Measurements from ENCODE around the gene FBH1.
"Not testable (repeated sequence)": the region's sequence is repeated elsewhere in the genome, so short reads cannot be mapped to it uniquely, and the experiment has no call there.

The FBH1 gene

DNA sequence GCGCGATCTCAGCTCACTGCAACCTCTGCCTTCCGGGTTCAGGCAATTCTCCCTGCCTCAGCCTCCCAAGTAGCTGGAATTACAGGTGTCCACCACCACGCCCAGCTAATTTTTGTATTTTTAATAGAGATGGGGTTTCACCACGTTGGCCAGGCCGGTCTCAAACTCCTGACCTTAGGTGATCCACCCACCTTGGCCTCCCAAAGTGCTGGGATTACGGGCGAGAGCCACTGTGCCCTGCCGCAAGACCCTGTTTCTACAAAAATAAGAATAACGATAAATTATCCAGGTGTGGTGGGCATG is 70.9 kb downstream of the FBH1 start:
- not testable (repeated sequence) for H3K4me3 ChIP-seq (ENCODE audit: low read length); H3K4me1 ChIP-seq (ENCODE audit: control insufficient read depth, insufficient read depth, low read length); H3K9me3 ChIP-seq (ENCODE audit: control insufficient read depth, low read length); H3K9ac ChIP-seq (ENCODE audit: low read length); H3K36me3 ChIP-seq (ENCODE audit: control insufficient read depth, insufficient read depth, low read length, severe bottlenecking); DNase-seq (ENCODE audit: low read depth); H3K27me3 ChIP-seq (replicated peaks; ENCODE audit: control insufficient read depth, insufficient read depth, low read length)

DNA sequence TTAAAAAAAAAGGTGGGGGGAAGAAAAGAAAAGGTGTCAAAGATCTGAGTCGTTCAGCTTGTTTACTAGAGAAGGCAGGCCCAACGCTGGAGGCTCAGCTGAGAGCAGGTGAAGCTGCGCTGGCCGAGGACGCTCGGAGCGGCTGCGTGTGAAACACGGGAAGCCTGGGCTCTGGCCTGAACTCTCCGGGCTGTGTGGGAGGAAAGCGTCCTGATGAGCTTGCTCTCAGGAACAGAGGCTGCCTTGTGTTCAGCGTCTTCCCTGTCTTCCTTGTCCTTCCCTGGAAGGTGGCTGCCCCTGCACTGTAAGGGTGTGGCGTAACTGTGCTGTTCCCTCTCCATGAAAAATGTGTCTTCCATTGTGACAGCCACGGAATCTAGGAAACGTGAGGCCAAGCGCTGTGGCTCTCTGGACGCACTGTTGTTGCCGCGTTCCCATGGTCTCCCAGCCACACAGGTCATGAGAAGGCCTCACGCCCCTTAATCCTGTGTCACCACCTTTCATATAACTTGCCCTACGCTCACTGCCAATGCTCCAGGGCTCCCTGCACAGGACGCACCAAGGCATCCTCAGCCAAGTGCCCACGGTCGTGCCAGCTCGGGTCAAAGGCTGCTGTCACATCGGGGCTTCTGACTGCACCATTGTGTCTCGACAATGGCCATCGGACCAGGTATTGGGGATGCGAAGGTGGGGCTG is 71.5 kb downstream of the FBH1 start:
- H3K9ac ChIP-seq (ENCODE audit: low read length), result no peak overlapping the region
- no peaks in the 10 kb centered on the region for H3K9me3 ChIP-seq (ENCODE audit: control insufficient read depth, low read length)
- no peaks in the 10 kb centered on the region for H3K36me3 ChIP-seq (ENCODE audit: control insufficient read depth, insufficient read depth, low read length, severe bottlenecking)
- no peak overlapping the region for H3K4me3 ChIP-seq (ENCODE audit: low read length)
- H3K27me3 ChIP-seq (replicated peaks; ENCODE audit: control insufficient read depth, insufficient read depth, low read length), result no peaks in the 10 kb centered on the region
- H3K4me1 ChIP-seq (ENCODE audit: control insufficient read depth, insufficient read depth, low read length), result no peaks in the 10 kb centered on the region
- DNase-seq (ENCODE audit: low read depth), result no peak

DNA sequence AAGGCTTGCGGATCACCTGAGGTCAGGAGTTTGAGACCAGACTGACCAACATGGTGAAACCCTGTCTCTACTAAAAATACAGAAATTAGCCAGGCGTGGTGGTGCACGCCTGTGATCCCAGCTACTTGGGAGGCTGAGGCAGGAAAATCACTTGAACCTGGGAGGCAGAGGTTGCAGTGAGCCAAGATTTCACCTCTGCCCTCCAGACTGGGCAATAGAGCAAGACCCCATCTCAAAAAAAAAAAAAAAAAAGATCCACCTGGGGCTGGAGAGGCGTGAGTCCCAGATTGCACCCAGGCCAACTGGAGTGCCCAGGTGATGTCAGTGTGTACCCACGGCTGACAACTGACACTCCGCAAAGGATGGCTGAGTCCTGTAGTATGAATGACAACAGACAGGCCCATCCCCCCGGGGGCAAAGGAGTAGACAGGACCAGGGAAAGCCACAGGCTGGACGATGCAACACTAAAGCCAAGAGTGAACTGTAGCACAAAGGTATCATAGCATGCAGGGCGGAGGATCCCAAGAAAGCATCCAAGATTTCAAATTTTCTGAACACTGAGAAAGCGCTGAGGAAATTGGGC is 72.4 kb downstream of the FBH1 start:
- H3K4me1 ChIP-seq (ENCODE audit: control insufficient read depth, insufficient read depth, low read length); H3K9ac ChIP-seq (ENCODE audit: low read length); H3K36me3 ChIP-seq (ENCODE audit: control insufficient read depth, insufficient read depth, low read length, severe bottlenecking); DNase-seq (ENCODE audit: low read depth); H3K9me3 ChIP-seq (ENCODE audit: control insufficient read depth, low read length); H3K27me3 ChIP-seq (replicated peaks; ENCODE audit: control insufficient read depth, insufficient read depth, low read length); H3K4me3 ChIP-seq (ENCODE audit: low read length): not testable (repeated sequence)

DNA sequence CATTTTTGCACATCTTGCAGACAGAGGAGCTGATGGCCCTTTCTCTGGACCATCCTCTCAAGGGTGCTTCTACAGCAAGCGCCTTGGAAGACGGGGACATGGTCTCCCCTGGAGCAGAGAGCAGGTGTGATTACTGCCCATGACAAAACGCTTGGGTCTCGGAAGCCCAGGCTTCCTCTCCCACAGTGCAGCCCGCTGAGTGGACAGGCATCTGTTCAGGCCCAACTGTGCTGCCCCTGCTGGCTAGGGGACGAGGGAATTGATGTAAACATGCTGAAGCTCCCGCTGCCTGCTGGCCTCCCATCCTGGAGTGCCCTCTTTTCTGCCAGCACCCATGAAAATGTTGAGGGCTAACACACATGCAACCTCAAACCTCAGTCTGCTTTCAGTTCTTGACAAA is 73.0 kb downstream of the FBH1 start:
- no peak for DNase-seq (ENCODE audit: low read depth)
- Histone ChIP-seq H3K4me3 (ENCODE audit: low read length) (no peak overlapping the region), H3K27me3 (replicated peaks; ENCODE audit: control insufficient read depth, insufficient read depth, low read length) (no peaks in the 10 kb centered on the region)

DNA sequence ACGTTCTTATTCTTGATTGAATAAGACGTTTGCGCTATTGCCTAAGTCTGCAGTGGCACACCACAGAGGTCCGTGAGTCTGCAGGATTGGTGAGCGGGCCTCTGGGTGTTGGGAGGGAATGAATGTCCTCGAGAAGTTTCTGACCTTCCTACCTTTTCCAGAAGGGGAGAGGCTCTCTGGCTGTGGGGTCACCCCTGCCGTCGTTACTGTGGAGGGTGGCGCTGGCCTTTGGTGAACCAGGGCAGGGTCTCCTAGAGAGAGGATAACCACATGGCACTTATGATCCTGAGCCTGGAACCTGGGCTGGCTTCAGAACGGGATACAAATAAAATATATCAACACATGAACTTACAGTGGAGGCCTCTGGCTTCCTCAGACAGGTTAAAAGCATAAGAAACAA is 73.5 kb downstream of the FBH1 start:
- H3K27me3 ChIP-seq (replicated peaks; ENCODE audit: control insufficient read depth, insufficient read depth, low read length), result no peaks in the 10 kb centered on the region
- H3K4me3 ChIP-seq (ENCODE audit: low read length), result no peak overlapping the region
- H3K36me3 ChIP-seq (ENCODE audit: control insufficient read depth, insufficient read depth, low read length, severe bottlenecking), result no peaks in the 10 kb centered on the region
- DNase-seq (ENCODE audit: low read depth), result no peak
- no peaks in the 10 kb centered on the region for H3K9me3 ChIP-seq (ENCODE audit: control insufficient read depth, low read length)
- no peaks in the 10 kb centered on the region for H3K4me1 ChIP-seq (ENCODE audit: control insufficient read depth, insufficient read depth, low read length)
- H3K9ac ChIP-seq (ENCODE audit: low read length), result no peak overlapping the region

More for the DNA sequence above, 73.0 kb downstream of the FBH1 start:
- H3K9me3 ChIP-seq (ENCODE audit: control insufficient read depth, low read length), result no peaks in the 10 kb centered on the region
- no peak overlapping the region for H3K9ac ChIP-seq (ENCODE audit: low read length)
- H3K36me3 ChIP-seq (ENCODE audit: control insufficient read depth, insufficient read depth, low read length, severe bottlenecking), result no peaks in the 10 kb centered on the region
- H3K4me1 ChIP-seq (ENCODE audit: control insufficient read depth, insufficient read depth, low read length), result no peaks in the 10 kb centered on the region

DNA sequence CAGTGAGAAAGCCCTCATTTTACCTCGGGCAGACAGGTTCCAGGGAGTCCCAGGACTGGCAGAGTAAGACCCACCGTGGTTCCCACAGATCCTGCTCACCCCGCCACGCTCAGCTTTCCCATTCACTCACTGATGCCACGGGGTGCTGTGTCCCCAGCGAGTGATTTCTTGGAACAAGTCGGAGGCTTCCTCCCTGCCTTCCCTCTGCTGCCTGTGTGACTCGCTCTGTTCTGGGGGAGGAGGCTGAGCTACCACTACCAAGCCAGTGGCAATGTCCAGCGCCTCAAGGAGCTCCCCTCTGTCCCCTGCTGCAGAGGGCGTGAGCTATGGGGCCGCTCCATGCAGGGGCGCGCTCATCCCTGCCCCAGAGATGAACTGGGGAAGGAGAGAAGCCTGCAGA is 74.7 kb downstream of the FBH1 start:
- Histone ChIP-seq H3K9ac (ENCODE audit: low read length) (no peak overlapping the region), H3K9me3 (ENCODE audit: control insufficient read depth, low read length) (no peaks in the 10 kb centered on the region), H3K27me3 (replicated peaks; ENCODE audit: control insufficient read depth, insufficient read depth, low read length) (no peaks in the 10 kb centered on the region), H3K4me1 (ENCODE audit: control insufficient read depth, insufficient read depth, low read length) (no peaks in the 10 kb centered on the region), H3K4me3 (ENCODE audit: low read length) (no peak overlapping the region), H3K36me3 (ENCODE audit: control insufficient read depth, insufficient read depth, low read length, severe bottlenecking) (no peaks in the 10 kb centered on the region)
- DNase-seq (ENCODE audit: low read depth), result no peak

DNA sequence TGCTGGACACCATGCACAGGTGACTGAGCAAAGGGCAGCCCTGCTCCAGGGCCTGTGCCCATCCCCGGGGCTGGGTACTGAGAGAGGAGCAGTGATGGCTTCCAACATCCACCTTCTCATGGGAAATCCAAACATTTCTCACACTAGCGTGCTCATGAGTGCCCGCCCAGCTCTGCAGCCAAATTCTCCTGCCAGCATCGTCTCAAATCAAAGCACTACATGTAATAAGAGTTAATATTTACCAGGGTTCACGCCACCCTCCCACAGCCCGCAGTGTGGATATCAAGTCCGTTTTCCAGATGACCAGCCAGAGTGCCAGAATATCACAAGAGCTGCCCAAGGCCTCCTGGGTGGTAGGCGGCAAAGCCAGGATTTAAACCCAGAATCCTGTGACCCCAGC is 75.2 kb downstream of the FBH1 start:
- Histone ChIP-seq H3K4me1 (ENCODE audit: control insufficient read depth, insufficient read depth, low read length) (no peaks in the 10 kb centered on the region), H3K36me3 (ENCODE audit: control insufficient read depth, insufficient read depth, low read length, severe bottlenecking) (no peaks in the 10 kb centered on the region), H3K27me3 (replicated peaks; ENCODE audit: control insufficient read depth, insufficient read depth, low read length) (no peaks in the 10 kb centered on the region), H3K9me3 (ENCODE audit: control insufficient read depth, low read length) (no peaks in the 10 kb centered on the region), H3K4me3 (ENCODE audit: low read length) (no peak overlapping the region), H3K9ac (ENCODE audit: low read length) (no peak overlapping the region)
- DNase-seq (ENCODE audit: low read depth), result no peak

DNA sequence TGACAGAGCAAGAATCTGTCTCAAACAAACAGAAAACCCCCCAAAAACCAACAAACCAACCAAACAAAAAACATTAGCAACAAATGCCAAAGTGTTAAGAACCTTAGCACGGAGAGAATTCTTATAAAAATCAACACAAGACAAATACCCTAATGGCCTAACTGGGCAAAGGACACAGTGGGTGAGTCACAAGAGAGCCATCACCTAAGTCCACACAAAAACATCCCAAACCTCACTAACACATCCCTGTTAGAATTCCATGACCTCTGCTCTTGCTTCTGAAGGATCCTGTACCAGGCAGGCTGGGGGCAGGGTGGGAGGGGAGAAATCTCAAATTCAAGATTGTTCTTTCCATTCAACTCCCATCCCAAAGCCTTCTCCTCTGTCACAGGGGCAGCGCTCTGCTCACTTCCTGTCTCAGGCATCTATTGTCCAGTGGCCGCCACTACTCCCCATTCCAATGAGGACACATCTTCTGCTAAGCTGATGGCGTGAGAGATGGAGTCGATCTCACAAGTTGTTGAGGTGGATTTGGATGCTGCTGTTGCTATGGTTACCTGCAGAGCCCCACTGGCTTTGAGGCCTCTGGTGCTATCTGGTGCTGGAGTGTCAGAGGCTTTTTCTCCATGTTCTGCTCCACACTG is 78.1 kb downstream of the FBH1 start:
- DNase-seq (ENCODE audit: low read depth), result no peak
- Histone ChIP-seq H3K4me1 (ENCODE audit: control insufficient read depth, insufficient read depth, low read length) (peaks cover 14% of the 10 kb centered on the region), H3K27me3 (replicated peaks; ENCODE audit: control insufficient read depth, insufficient read depth, low read length) (no peaks in the 10 kb centered on the region), H3K9me3 (ENCODE audit: control insufficient read depth, low read length) (no peaks in the 10 kb centered on the region), H3K9ac (ENCODE audit: low read length) (no peak overlapping the region), H3K36me3 (ENCODE audit: control insufficient read depth, insufficient read depth, low read length, severe bottlenecking) (no peaks in the 10 kb centered on the region), H3K4me3 (ENCODE audit: low read length) (no peak overlapping the region)

DNA sequence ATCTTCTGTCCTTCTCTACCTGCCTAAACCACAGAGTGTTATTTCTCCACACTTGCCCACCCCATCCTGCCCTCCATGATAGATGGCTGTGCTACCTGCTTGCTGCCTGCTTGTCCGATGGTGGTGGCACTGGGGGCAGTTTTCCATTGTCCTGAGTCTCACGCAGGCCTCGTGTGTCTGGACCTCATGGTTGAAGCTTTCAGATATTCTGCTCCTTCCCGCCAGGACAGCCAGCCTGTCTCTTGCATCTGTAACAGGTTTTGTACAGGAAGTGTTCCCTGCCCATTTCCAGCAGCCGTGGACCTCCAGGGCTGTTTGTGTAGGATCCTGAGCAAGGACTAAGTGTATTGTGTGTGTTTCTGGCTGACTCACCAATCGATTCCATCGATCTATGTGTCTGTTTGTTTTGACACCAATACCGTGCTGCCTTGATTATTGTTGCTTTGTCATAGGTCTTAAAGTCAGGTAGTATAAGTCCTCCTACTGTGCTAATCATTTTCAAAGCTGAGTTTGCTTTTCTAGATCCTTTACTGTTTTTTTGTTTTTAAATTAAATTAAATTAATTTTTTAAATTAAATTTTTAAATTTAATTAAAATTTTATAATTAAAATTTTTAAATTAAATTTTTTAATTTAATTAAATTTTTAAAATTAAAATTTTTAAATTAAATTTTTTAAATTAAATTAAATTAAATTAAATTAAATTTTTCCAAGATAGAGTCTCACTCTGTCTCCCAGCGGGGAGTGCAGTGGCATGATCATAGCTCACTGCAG is 78.8 kb downstream of the FBH1 start:
- Histone ChIP-seq H3K4me3 (ENCODE audit: low read length) (no peak overlapping the region), H3K9me3 (ENCODE audit: control insufficient read depth, low read length) (no peaks in the 10 kb centered on the region), H3K27me3 (replicated peaks; ENCODE audit: control insufficient read depth, insufficient read depth, low read length) (no peaks in the 10 kb centered on the region), H3K9ac (ENCODE audit: low read length) (no peak overlapping the region), H3K4me1 (ENCODE audit: control insufficient read depth, insufficient read depth, low read length) (peaks cover 14% of the 10 kb centered on the region), H3K36me3 (ENCODE audit: control insufficient read depth, insufficient read depth, low read length, severe bottlenecking) (no peaks in the 10 kb centered on the region)
- DNase-seq (ENCODE audit: low read depth), result no peak

DNA sequence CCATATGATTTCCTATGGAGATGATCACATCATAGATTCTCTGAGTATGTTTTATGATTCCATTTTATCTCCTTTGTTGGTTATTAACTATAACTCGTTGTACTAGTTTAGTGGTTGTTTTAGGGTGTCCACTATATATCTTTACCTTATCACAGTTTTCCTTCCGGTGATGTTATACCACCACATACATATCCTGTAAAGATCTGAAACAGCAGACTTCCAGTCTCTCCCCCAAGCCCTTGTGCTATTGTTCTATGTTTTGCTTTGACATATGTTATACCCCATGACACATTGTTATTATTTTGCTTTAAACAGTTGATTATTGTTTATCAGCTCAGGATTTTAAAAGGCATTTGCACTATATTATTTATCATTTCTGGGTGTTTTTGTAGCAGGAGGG is 80.0 kb downstream of the FBH1 start:
- DNase-seq (ENCODE audit: low read depth), result no peak
- Histone ChIP-seq H3K4me3 (ENCODE audit: low read length) (no peak overlapping the region), H3K36me3 (ENCODE audit: control insufficient read depth, insufficient read depth, low read length, severe bottlenecking) (no peaks in the 10 kb centered on the region), H3K27me3 (replicated peaks; ENCODE audit: control insufficient read depth, insufficient read depth, low read length) (no peaks in the 10 kb centered on the region), H3K4me1 (ENCODE audit: control insufficient read depth, insufficient read depth, low read length) (peaks cover 14% of the 10 kb centered on the region), H3K9me3 (ENCODE audit: control insufficient read depth, low read length) (no peaks in the 10 kb centered on the region), H3K9ac (ENCODE audit: low read length) (no peak overlapping the region)

DNA sequence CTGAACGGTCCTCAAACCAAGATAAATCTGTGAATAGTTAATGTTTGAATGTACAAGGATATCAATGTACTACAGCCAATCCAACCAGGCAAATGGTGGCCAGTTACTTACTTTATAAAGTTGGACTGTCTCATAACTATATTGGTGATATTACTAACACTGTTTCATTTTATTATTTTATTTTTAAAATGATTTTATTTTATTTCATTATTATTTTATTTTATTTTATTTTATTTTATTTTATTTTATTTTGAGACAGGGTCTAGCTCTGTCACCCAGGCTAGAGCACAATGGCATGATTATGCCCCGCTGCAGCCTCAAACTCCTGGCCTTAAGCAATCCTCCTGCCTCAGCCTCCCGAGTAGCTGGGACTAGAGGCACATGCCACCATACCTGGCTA is 80.5 kb downstream of the FBH1 start:
- peaks cover 16% of the 10 kb centered on the region for H3K4me1 ChIP-seq (ENCODE audit: control insufficient read depth, insufficient read depth, low read length)

More for the DNA sequence above, 80.5 kb downstream of the FBH1 start:
- no peak overlapping the region for H3K4me3 ChIP-seq (ENCODE audit: low read length)
- no peak overlapping the region for H3K9ac ChIP-seq (ENCODE audit: low read length)
- DNase-seq (ENCODE audit: low read depth), result no peak
- no peaks in the 10 kb centered on the region for H3K36me3 ChIP-seq (ENCODE audit: control insufficient read depth, insufficient read depth, low read length, severe bottlenecking)
- H3K27me3 ChIP-seq (replicated peaks; ENCODE audit: control insufficient read depth, insufficient read depth, low read length), result no peaks in the 10 kb centered on the region
- no peaks in the 10 kb centered on the region for H3K9me3 ChIP-seq (ENCODE audit: control insufficient read depth, low read length)

Measured in adipocyte (in vitro differentiated cells).